GM19324 (cell line): ENCODE results near the gene CCDC88C.
"Not testable (repeated sequence)": the region's sequence is repeated elsewhere in the genome, so short reads cannot be mapped to it uniquely, and the experiment has no call there.

Source experiments
- ATAC-seq: cut with Tn5 transposase; IDR thresholded peaks from one replicate; pipeline ENCODE4 v1.9.1; 2021; ENCODE audit warnings: mild to moderate bottlenecking, moderate library complexity; ENCODE audit not compliant: unreplicated experiment, low FRiP score

The CCDC88C gene

DNA sequence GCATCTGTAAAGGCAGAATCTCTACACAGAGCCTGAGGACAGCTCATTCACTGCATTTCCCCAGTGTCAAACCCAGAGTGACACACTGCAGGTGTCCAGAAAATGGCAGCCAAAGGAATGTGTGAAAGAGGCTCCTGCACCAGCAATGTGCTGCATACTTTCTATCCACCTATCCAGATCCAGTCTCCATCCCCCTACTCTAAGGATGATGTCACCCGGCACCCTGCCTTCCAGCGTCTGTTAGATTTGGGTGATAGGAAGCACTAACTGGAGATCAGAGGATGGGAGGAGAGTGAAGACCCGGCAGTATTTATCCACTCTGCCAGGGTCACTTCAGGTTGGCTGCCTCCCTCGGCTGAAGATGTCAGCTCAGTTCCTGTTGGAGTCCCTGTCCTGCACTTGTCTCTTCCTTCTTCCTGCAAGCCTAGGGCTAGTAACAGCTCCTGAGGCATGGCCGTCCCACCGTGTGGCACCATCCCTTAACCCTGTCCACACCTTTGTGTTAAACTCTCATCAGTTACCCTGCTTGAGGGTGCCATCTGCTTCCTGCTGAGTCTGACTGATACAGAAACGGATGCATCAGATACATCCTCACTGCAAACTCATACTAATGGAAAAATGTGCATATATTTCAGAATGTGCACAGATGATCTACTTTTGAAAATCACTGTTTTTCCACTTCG, 160.2 kb downstream of the CCDC88C start:
- ATAC-seq = no peak

DNA sequence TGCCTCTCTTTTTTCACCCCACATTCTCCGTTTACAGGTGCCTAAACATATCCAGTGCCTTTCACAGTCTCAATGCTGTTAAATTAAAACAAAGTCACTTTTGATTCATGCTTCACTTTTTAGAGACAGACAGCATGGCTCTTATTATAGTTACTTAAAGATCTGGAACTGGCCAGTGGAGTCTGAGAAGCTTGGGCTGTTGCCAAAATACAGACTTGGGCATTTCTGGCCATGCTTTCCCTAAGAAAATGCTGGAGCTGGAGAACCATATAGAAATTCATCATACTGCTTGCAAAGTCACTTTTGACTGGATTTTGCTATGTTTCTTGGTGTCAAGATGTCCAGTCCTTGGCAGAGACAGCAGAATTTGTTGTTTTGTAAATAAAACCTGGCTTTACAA, 161.0 kb downstream of the CCDC88C start:
- no peak for ATAC-seq

DNA sequence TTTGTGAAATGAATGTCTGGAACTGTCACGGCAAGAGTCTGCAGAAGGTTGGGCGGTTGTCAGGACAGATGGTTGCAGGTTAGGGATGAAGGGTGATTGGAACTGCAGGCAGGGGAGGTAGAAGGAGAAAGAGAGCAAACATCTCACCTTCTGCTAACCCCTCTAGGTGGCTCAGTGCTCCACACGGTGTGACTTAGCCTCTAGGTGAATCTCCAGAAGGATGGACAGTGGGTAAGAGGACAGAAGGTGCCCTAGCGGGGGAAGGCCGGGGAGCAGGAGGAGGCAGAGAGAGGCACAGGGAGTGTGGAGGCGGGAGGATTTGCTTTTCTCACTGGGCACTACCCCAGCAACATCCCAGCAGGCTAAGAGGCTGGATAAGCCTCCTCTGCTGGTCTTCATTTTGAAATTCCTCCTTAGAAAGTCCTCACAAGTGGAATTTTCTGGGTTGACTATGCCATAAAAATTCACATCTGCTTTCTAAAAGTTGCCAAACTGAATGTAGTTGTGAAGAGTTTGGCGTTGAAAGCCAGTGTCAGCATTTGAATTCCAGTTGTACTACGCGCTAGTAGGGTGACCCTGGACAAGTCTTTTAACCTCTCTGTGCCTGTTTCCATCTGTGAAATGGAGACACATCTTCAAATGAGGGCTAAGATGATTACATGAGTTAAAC, 162.5 kb downstream of the CCDC88C start:
- no peak for ATAC-seq

DNA sequence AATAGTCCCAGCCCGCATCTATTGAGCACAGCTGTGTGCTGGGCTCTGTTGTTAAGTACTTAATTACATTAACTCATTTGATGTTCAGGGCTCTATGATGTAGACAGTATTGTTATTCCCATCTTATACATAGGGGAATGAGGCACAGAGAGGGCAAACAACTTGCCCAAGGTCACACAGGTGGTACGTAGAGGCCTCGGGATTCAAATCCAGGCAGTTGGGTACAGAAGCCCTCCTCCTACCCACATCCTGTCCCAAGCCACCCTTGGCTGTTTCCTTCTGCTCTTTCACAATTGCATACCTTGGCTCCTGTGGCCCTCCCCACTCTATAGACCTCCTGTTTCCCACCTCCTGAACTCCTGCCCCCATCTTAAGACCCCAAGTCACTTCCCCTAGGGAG, 163.2 kb downstream of the CCDC88C start:
- ATAC-seq = no peak

DNA sequence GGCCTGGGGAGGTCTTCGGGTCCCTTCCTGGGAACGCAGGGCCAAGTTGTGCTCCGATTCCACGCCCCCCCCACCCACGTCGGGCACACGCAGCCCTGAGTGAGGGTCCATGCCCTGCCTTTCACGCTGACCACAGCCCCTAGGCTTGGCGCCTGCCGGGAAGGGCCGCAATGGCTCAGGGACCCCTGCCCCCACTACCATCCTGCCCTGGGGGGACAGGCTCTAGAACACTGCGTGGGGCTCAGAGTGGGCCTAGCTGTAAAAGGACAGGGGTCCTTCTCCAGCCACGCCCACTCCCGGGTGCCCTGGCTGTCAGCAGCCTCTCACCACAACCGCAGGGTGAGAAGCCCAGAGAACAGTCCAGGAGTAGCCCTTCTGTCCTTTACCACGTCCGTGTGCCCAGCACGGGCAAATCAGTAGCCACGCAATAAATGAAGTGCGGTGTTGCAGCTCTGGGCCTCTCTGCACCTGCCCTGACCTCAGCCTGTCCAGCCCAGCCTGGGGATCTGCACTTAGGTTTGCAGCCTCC, 163.8 kb downstream of the CCDC88C start:
- ATAC-seq = no peak

DNA sequence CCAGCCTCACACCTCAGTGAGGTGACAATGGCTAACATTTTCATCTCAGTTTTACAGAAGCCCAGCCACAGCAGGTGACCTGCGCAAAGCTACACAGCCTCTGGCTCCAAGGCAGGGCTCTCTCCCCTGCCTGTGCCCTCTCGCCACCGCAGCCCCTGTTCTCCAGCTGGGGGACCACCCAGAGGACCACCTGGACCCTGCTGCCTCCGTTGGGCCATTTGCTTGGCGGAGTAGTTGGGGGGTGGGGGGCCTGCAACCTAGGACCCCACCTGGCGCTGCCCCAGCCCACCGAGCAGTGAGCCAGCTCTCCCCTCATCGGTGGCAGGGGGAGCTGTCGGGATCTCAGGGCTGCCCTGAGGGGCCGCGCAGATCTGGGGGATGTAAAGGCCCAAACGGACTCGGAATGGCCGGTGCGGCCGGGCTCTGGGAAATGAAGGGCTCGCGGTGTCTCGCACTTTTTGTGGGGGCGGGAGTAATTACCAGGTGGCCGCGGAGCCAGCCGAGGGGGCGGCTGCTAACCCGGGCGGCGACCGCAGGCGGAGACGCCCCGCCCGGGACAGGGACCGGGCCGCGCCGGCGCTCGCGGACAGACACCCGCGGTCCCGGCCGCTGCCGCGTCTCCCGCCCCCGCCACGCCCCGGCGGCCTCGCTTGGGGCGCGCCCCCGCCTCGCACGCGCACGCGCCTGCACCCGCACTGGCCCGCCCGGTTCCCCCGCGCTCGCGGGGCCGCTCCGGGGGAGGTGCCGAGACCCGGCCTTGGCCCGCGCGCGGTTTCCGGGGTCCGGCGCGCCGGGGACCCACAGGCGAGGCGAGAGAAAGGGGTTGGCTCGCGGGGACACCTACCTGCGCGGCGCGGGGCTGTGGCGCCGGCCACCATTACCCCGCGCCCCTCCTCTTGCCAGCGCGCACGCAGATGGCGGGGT, 164.5 kb downstream of the CCDC88C start:
- ATAC-seq = no peak

DNA sequence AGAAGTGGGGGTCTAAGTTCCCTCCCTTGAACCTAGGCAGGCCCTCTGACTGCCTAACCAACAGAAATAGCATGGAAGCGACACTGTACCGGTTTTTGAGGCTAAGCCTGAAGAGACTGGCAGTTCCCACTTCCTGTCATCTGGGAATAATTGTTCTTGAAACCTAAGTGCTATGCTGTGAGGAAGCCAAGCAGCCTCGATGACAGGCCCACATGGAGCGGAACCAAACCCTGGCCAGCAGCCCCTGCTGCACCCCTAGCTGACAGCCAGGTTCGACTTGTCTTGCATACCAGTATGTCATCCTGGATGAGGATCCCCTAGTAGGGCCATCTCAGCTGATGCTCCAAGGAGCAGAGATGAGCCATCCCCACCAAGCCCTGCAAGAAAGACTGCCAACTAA, 166.7 kb downstream of the CCDC88C start:
- no peak for ATAC-seq

DNA sequence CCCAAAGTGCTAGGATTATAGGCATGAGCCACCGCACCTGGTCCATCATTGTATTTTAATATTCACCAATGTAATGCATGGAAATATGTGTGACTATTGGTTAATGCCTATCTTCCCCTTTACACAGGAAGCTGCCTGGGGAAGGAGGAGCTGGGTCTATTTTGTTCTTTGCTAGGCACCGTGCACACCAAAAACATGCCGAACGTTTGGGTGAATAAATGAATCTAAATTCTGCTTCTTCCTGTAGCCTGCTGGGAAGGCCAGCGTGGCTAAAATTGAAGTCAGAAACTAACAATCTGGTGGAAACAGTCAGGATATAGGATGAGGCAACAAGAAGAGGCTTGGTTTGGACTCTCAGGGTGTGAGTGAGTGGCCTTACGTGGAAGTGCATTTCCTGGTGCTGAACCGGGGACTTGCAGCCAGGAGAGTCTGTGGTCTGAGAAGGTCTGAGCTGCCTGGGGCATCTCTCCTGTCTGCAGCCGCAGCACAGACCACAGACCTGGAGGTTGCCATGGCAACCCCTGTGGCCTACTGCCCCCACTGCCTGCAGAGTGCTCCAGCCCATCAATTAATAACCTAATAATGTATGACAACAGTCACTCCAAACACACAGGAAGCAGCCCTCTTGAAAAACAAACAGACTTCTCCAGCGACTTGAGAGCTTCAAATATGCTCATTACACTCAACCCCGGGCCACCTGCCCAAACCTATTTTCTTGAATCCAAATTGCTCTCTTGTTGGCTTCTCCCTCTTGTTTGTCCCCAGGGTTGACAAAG, 167.6 kb downstream of the CCDC88C start:
- peak; percentile 87 for ATAC-seq

DNA sequence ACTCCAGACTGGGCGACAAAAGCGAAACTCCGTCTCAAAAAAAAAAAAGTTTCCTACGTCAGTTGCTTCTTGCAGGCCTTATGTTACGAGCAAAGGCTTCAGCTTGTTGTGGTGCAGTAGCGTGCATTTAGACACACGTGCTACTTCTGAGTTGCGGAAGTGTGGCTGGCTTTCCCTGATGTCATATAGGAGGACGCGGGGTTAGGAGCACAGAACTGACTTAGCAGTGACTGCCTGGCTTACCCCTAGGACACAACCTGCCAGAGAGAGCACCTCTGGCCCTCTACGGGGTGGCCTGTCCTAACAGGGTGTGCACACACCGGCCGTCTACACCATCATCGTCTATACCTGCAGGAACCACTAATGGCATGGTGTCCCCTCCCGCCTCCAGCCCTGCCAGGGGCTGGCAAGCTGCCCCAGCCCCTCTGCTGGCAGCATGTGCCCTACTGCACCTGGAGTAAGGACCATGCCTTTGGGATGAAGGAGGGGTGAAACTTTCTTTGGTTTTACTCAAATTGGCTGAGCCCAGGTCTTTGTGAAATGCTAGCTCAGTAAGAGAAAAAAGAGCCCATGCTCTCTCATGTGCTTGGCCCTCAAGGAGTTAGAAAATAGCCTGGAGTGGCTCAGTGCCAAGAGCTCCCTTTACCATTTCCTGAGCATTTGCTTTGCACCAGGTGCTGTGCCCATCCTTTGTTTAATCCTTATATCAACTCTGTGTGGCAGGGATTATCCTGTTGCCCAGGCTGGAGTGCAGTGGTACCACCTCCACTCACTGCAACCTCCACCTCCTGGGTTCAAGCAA, 171.4 kb downstream of the CCDC88C start:
- ATAC-seq = no peak

DNA sequence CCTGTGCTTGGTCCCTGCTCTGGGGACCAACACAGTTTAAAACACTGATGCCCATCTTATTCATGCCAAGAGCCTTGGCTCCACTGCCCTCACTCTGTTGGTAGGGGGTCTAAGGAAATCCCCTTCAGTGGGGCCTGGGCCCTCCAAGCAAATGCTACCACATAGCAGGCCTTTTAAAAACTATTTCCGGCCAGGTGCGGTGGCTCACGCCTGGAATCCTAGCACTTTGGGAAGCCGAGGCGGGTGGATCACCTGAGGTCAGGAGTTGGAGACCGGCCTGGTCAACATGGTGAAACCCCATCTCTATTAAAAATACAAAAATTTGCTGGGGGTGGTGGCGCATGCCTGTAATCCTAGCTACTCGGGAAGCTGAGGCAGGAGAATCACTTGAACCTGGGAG, 172.0 kb downstream of the CCDC88C start:
- not testable (repeated sequence) for ATAC-seq

DNA sequence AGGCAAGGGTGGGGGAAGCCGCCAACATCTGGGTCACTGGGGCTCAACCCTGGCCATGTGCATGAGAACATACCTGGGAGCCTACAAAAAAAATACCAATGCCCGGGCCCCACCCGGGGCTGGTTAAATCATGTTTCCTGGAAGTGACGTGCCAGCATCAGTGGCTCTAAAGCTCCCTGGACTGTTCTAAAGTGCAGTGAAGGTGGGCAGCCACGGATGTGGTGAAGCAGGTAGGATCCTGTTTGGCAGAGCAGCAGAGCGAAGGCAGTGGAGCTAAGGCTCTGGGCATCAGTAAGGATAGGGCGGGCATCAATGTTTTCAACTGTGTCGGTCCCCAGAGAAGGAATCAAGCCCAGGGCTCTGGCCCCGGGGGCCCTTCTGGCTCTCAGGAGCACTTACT, 172.6 kb downstream of the CCDC88C start:
- ATAC-seq = no peak

DNA sequence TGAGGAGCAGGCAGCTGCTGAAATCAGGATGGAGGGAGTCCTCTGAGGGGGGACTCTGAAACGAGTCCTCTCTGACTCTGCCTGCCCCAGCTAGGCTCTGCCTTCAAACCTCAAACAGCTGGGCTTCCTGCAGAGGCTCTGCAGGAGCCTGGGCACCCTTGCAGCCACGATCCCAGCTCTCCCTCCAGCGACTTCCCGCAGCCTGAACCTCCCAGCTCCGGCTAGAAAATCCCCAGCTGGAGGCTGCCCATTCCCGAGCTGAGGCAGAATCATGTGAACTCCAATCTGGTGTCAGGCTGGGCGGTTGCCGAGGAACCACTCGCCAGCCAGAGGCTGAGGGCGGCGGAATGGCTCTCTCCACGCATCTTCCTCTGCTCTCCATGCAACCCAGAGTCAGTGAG, 173.1 kb downstream of the CCDC88C start, which contains the start of gene GPR68:
Gene GPR68, minus strand, starts transcription at position 204 of the 401 bp plus-strand sequence. CDS start 9,654 bp downstream, outside the sequence.
- ATAC-seq = no peak

DNA sequence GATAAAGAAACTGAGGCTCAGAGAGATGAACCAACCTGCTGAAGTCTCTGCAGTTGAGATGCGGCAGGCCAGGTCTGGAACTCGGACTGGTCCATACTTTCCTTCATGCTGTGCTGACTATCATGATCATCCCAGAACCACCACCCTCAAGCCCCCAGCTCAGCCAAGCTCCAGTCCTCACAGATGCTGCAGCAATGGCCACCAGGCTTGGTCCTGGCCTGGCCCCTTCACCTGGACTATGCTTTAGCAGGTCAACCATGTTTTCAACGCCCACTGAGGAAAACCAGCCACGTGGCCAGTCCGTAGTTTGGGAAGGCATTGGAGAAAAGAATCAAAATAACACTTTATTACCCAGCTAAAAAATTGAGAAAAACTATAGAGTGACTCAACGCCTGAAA, 174.5 kb downstream of the CCDC88C start:
- no peak for ATAC-seq

DNA sequence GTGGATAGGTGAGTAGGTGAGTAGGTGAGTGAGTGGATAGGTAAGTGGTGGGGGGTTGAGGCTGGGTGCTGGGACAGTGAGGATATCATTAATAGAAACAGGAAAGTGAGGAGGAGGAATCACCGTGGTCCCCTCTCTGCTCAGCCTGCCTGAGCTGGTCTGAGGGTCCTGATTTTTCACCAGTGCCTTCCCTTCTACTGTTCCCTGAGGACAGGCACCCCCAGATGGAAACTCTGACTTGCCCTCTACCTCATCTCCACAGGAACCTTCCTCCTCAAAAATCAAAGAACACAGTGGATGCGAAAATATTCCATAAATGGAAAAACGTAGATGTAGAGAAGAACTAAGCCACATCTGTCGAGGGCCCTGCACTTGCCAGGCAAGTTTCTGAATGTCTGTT, 175.0 kb downstream of the CCDC88C start:
- no peak for ATAC-seq

DNA sequence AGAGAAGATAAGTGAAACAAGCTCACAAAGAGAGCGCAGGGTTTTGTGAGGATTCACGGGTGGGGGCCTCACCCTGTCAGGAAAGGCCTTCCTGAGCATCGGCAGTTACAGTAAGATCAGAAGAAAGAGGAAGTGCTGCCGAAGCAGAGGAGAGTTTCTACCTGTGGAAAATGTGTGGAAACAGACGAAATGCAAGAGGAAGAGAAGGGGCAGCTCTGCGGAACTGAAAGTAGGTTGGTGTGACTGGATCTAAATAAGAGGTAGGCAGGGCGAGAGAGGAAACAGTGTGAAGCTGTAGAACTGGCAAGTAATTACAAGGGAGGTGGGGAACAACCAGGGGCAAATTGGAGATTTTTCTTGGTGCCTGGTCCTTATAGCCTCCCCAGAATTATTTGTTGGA, 175.8 kb downstream of the CCDC88C start:
- ATAC-seq = peak; percentile 49

DNA sequence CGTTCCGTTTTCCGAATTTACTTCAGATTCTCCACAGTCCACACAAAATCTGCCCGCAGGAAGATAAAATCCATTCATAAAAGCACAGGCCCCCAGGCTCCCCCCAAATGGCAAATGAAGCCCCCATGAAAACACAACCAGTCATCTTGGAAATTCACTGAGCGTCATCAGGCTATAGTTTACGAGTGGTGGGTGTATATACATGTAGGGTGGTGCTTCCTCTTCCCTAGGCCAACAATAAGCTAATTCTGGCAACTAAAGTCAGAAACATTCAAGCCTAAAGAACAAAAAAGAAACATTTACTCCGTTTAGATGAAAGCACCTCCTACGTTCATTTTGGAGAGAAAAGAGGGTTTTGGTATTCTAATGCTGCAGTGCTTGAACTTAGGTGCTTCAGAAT, 179.0 kb downstream of the CCDC88C start:
- ATAC-seq = no peak

DNA sequence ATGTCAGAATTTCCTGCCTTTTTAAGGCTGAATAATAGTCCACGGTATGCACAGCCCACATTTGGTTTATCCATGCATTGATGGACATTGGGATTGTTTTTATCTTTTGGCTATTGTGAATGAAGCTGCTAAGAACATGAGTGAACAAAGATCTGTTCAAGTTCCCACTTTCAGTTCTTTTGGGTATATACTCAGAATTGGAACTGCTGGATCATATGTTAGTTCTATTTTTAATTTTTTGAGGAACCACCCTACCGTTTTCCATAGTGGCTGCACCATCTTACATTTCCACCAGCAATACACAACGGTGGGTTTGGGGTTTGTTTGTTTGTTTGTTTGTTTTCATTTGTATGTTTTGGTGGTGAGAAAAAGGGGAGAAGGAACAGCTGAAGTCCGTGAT, 179.5 kb downstream of the CCDC88C start:
- ATAC-seq = no peak

DNA sequence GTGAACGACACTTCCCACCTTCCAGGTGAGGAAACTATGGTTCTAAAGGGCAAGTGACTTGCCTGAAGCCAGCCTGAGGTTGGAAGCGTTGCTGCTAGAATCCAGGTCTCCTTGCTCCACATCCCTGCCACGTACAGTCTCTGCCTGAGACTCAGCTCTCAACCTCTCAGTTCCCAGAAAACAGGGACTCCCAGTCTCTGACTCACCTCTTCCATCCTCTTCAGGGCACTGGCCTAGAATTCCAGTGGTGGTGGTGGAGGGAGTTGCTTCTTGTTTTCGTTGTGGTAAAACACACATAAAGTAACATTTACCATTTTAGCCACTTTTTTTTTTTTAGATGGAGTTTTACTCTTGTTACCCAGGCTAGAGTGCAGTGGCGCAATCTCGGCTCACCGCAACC, 180.4 kb downstream of the CCDC88C start:
- no peak for ATAC-seq

DNA sequence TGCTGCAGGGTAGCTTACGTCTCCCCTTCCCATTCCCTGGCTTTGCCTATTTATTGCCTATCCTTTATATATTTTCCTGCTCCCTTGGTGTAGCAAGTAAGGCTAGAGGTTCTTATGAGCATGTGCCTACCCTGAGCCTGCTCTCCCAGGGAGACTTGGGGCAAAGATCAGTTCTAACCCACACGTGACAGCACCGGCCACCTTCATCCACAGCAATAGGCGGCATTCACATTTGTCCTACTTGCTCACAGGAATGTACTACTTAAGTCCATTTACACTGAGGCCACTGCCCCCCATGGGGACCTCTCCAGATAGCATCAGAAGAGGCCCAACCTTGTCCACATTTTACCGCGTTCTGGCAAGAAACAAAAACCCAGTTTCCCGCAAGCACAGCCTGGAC, 181.8 kb downstream of the CCDC88C start:
- ATAC-seq = no peak

DNA sequence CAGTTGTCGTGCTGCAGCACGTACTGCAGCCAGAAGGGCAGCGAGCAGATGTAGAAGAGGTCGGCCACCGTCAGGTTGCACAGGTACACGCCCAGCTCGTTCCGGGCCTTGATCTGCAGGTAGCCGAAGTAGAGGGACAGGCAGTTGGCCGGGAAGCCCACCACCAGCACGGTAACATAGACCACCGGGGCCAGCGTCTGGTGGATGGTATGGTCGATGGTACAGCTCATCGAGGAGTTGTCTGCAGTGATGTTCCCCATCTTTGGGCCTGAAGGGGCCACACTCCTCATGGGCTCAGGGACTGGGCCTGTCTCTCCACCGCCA, 182.9 kb downstream of the CCDC88C start:
- no peak for ATAC-seq
